HCT116 (cell line): ENCODE measurements around the gene STXBP3. TPM values are rescaled to one million over a fixed set of nuclear protein-coding genes. Genes with fewer than 3 reads are reported as not detected.

Experiments used
- ATAC-seq: fragments of 200-7000 bp; cut with Tn5 transposase; 2 replicates; pipeline ENCODE4 v1.9.1; 2020; ENCODE audit warnings: mild to moderate bottlenecking, moderate library complexity
- BruUV-seq: library from RNA; stranded (reverse); fragments of 400-500 nt; replicated peaks from 2 replicates; lab custom pipeline; 2021; lab: Mats Ljungman, UMichigan
- CTCF ChIA-PET: fragments of 300-600 bp; sonication (Branson Sonifier 250); formaldehyde crosslinking; loops from one replicate; lab custom pipeline; 2021; ENCODE audit warnings: antibody characterized with exemption; lab: Charles Lee
- POLR2A ChIA-PET: fragments of 300-600, 350-600 bp; sonication (Branson Sonifier 250); formaldehyde crosslinking; loops from one replicate; lab custom pipeline; 2021; ENCODE audit warnings: antibody characterized with exemption; lab: Charles Lee
- RAD21 ChIA-PET, 2 experiments: fragments of 300-600 bp; sonication (Branson Sonifier 250); formaldehyde crosslinking; loops; one replicate each; lab custom pipeline; 2023; ENCODE audit warnings: low total read pairs in 2 of 2; ENCODE audit not compliant: uncharacterized antibody in 2 of 2, unreplicated experiment in 2 of 2, low non-redundant PET in 1 of 2; lab: Charles Lee
- DNase-seq: peaks from one replicate; pipeline ENCODE4 v3.0.0-alpha.2; 2010; ENCODE audit warnings: low read depth, low spot score
- H2AFZ ChIP-seq: fragments of 200-600 bp; shearing (Covaris generic), sonication (generic); 2 replicates; pipeline ENCODE4 v1.6.1; 2017; ENCODE audit warnings: low read depth, mixed run types, mixed read lengths, antibody characterized with exemption, low read length; ENCODE audit not compliant: poor library complexity, severe bottlenecking
- H3K27ac ChIP-seq: 2 replicates; pipeline ENCODE4 v1.5.1; 2012; ENCODE audit warnings: low read depth, low read length
- H3K27me3 ChIP-seq: fragments of 200-600 bp; sonication (generic); 2 replicates; pipeline ENCODE4 v1.6.1; 2016; ENCODE audit warnings: mixed run types, low read length, mixed read lengths; ENCODE audit not compliant: insufficient read depth
- H3K36me3 ChIP-seq, 2 experiments: fragments of 200-500 bp in 1 of 2; fragments of 200-600 bp in 1 of 2; sonication (Bioruptor generic) in 1 of 2; sonication (generic) in 1 of 2; 2 replicates each; pipeline versions ENCODE4 v1.5.1 to v1.6.1; 2014 to 2016; ENCODE audit warnings: low read length in 2 of 2, inconsistent platforms in 1 of 2, mixed read lengths in 1 of 2, mixed run types in 1 of 2; ENCODE audit not compliant: insufficient read depth in 2 of 2, control insufficient read depth in 1 of 2
- H3K4me1 ChIP-seq, 2 experiments: fragments of 200-600 bp in 1 of 2; sonication (generic) in 1 of 2; 2 replicates each; pipeline versions ENCODE4 v1.5.1 to v1.6.1; 2012 to 2017; ENCODE audit warnings: low read length in 2 of 2, inconsistent platforms in 1 of 2, mild to moderate bottlenecking in 1 of 2, mixed read lengths in 1 of 2, mixed run types in 1 of 2, moderate library complexity in 1 of 2; ENCODE audit not compliant: insufficient read depth in 2 of 2, control insufficient read depth in 1 of 2
- H3K4me2 ChIP-seq: fragments of 200-600 bp; sonication (generic); 2 replicates; pipeline ENCODE4 v1.6.1; 2017; ENCODE audit warnings: mixed run types, low read length, mixed read lengths
- H3K4me3 ChIP-seq, 2 experiments: fragments of 200-600 bp in 1 of 2; sonication (generic) in 1 of 2; replicated peaks in 1 of 2; 2 replicates each; pipeline ENCODE4 v1.5.1; 2011 to 2016; ENCODE audit warnings: low read length in 2 of 2, control low read depth in 1 of 2, low read depth in 1 of 2, mild to moderate bottlenecking in 1 of 2, mixed read lengths in 1 of 2, mixed run types in 1 of 2
- H3K79me2 ChIP-seq: fragments of 200-600 bp; sonication (generic); 2 replicates; pipeline ENCODE4 v1.6.1; 2017; ENCODE audit warnings: mild to moderate bottlenecking, mixed run types, low read length, moderate library complexity, mixed read lengths; ENCODE audit not compliant: insufficient read depth
- H3K9ac ChIP-seq: fragments of 200-600 bp; sonication (generic); 2 replicates; pipeline ENCODE4 v1.6.1; 2016; ENCODE audit warnings: low read length, mixed read lengths
- H3K9me2 ChIP-seq: fragments of 200-600 bp; sonication (generic), shearing (Covaris generic); 2 replicates; pipeline ENCODE4 v1.6.1; 2017; ENCODE audit warnings: mixed run types, mild to moderate bottlenecking, moderate library complexity; ENCODE audit not compliant: insufficient read depth
- H3K9me3 ChIP-seq, 2 experiments: fragments of 200-500 bp in 1 of 2; fragments of 200-600 bp in 1 of 2; sonication (Bioruptor generic) in 1 of 2; sonication (generic) in 1 of 2; 2 replicates each; pipeline ENCODE4 v1.6.1; 2014 to 2017; ENCODE audit warnings: low read length in 2 of 2, mixed read lengths in 2 of 2, inconsistent platforms in 1 of 2, low read depth in 1 of 2, mild to moderate bottlenecking in 1 of 2, mixed run types in 1 of 2, moderate library complexity in 1 of 2; ENCODE audit not compliant: control insufficient read depth in 1 of 2, insufficient read depth in 1 of 2
- H4K20me1 ChIP-seq: fragments of 200-600 bp; sonication (generic), shearing (Covaris generic); 2 replicates; pipeline ENCODE4 v1.6.1; 2017; ENCODE audit warnings: mixed run types, mild to moderate bottlenecking, moderate library complexity; ENCODE audit not compliant: insufficient read depth
- ATF3 ChIP-seq: IDR thresholded peaks from 2 replicates; pipeline ENCODE4 v1.6.1; 2012
- EGR1 ChIP-seq: IDR thresholded peaks from 2 replicates; pipeline ENCODE4 v1.6.1; 2012; ENCODE audit warnings: low read depth
- EZH2 ChIP-seq: fragments of 200-600 bp; sonication (generic); IDR thresholded peaks from 2 replicates; pipeline ENCODE4 v1.6.1; 2017; ENCODE audit warnings: antibody characterized with exemption, mixed run types
- EZH2phosphoT487 ChIP-seq: fragments of 200-600 bp; IDR thresholded peaks from 2 replicates; pipeline ENCODE4 v1.6.1; 2018; ENCODE audit warnings: antibody characterized with exemption, borderline replicate concordance
- intact Hi-C: fragments of 100-400 bp; cut with micrococcal nuclease; formaldehyde crosslinking; loops from 2 replicates; pipeline ENCODE4 v1.10.0; 2022
- total RNA-seq: library from RNA; stranded (reverse); gene quantifications from one replicate; pipeline ENCODE4 v1.2.1, GENCODE V29; 2021; ENCODE audit not compliant: unreplicated experiment

STXBP3 gene
- total RNA-seq, 1 experiment from 2014 or later: 22.6 TPM

- H4K20me1 ChIP-seq: no peaks in the 10 kb centered on the region
- no peak overlapping the region for H3K9ac ChIP-seq
- no peaks in the 10 kb centered on the region for H3K4me1 ChIP-seq
- ATAC-seq (no peak), DNase-seq (no peak)
- H2AFZ ChIP-seq: no peak overlapping the region
- H3K79me2 ChIP-seq: no peaks in the 10 kb centered on the region
- POLR2A ChIA-PET: interaction anchor here (0.5 kb wide), 1 partner anchor 13 kb away, joined by 3 read pairs; no protein-coding TSS in a partner anchor
- TF ChIP-seq EGR1: no peak
- TF ChIP-seq EZH2phosphoT487: no peak
- TF ChIP-seq ATF3: no peak
- no peak overlapping the region for H3K4me2 ChIP-seq
- H3K9me3 ChIP-seq: no peaks in the 10 kb centered on the region
- CTCF ChIA-PET: no interaction called here
- no peaks in the 10 kb centered on the region for H3K27me3 ChIP-seq
- no TSS peak for BruUV-seq
- intact Hi-C loops: no loop called here
- no peaks in the 10 kb centered on the region for H3K9me2 ChIP-seq
- H3K27ac ChIP-seq: no peak overlapping the region
- RAD21 ChIA-PET: no interaction called here
- H3K4me3 ChIP-seq: no peak overlapping the region
- H3K36me3 ChIP-seq: peaks cover under 1 to 5% of the 10 kb centered on the region in 2 experiments; a peak in 3 of 4 replicates
These were observed 31.4 kb downstream of the STXBP3 start for GRCh38 chr1:108777839-108778238.

GRCh38 chr1:108779455-108779854 is 33.0 kb downstream of the STXBP3 start:
- ATAC-seq: no peak
- Histone ChIP-seq H3K27me3 (no peaks in the 10 kb centered on the region), H2AFZ (no peak overlapping the region), H3K9me2 (no peaks in the 10 kb centered on the region), H3K36me3 (peaks cover 5 to 11% of the 10 kb centered on the region in 2 experiments), H3K4me2 (no peak overlapping the region), H3K9ac (no peak overlapping the region), H4K20me1 (no peaks in the 10 kb centered on the region), H3K4me3 (no peak overlapping the region), H3K9me3 (no peaks in the 10 kb centered on the region), H3K4me1 (no peaks in the 10 kb centered on the region)
- no TSS peak for BruUV-seq
- DNase-seq: no peak
- POLR2A ChIA-PET: no interaction called here
- CTCF ChIA-PET: no interaction called here
- RAD21 ChIA-PET: no interaction called here
- no peak for TF ChIP-seq EZH2
- TF ChIP-seq, all 23 proteins: peak for 0
- intact Hi-C loops: no loop called here
- Histone ChIP-seq H3K79me2 (no peaks in the 10 kb centered on the region), H3K27ac (no peak overlapping the region)
